Omental fat pad (tissue), 4 donors: ENCODE measurements around the gene PABPN1L. TPM values are rescaled to one million over a fixed set of nuclear protein-coding genes. Genes with fewer than 3 reads are reported as not detected.

ENCODE experiments used
- ATAC-seq: fragments of 150-250 bp; one replicate; pipeline ENCODE4 v1.9.1; 2016; ENCODE audit warnings: mild to moderate bottlenecking, moderate library complexity; ENCODE audit not compliant: low FRiP score
- DNase-seq: peaks from one replicate; pipeline ENCODE4 v3.0.0-alpha.2; 2019; ENCODE audit warnings: low spot score
- total RNA-seq, 4 donors: library from RNA; depleted of rRNA; stranded (reverse); fragments of >200 nt; gene quantifications; one replicate each; pipeline ENCODE4 v1.1.0, GENCODE V29; 2016
- TF ChIP-seq, protein P1 (sequence below), 3 donors: fragments of 450-650 bp; IDR thresholded peaks; one replicate each; pipeline ENCODE4 v1.5.1; 2016 to 2017; ENCODE audit warnings: antibody characterized with exemption in 3 of 3, mild to moderate bottlenecking in 3 of 3, moderate library complexity in 2 of 3

The PABPN1L gene
- total RNA-seq, 4 donors from 2014 or later: not detected

DNA sequence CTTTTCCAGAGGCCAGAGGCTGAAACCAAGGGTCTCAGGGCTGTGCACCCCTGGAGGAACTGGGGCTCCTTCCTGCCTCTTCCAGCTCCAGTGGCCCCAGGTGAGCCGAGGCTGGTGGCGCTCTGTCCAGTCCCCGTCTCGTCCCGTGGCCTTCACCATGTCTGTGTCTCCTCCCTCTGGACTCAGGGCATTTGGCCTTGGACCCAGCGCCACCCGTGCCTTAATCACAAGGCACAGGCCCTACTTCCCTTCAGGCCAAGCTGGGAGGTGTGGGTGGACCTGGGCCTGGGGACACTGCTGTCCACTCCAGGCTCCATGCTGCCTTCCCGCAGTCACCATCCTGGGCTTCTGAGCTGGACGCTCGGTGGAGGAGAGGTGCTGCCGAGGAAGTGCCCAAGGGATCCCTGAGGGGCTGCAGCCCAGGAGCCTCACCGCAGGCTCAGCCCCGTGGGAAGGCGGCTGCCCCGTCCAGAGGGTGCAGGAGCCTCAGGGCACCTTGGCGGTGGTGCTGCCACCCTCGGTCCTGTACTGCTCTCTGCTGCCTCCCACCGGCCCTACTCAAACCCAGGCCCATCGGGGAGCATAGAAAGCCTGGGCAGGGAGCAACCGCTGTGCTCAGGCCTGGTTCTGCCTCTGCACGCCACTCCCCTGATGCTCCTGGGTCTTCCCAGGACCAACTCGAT lies 45.2 kb downstream of the PABPN1L start:
- TF ChIP-seq, protein P1, sequence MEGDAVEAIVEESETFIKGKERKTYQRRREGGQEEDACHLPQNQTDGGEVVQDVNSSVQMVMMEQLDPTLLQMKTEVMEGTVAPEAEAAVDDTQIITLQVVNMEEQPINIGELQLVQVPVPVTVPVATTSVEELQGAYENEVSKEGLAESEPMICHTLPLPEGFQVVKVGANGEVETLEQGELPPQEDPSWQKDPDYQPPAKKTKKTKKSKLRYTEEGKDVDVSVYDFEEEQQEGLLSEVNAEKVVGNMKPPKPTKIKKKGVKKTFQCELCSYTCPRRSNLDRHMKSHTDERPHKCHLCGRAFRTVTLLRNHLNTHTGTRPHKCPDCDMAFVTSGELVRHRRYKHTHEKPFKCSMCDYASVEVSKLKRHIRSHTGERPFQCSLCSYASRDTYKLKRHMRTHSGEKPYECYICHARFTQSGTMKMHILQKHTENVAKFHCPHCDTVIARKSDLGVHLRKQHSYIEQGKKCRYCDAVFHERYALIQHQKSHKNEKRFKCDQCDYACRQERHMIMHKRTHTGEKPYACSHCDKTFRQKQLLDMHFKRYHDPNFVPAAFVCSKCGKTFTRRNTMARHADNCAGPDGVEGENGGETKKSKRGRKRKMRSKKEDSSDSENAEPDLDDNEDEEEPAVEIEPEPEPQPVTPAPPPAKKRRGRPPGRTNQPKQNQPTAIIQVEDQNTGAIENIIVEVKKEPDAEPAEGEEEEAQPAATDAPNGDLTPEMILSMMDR (IDR thresholded peaks at IDR 0.05): no peak
- no peak for DNase-seq
- no peak for ATAC-seq

DNA sequence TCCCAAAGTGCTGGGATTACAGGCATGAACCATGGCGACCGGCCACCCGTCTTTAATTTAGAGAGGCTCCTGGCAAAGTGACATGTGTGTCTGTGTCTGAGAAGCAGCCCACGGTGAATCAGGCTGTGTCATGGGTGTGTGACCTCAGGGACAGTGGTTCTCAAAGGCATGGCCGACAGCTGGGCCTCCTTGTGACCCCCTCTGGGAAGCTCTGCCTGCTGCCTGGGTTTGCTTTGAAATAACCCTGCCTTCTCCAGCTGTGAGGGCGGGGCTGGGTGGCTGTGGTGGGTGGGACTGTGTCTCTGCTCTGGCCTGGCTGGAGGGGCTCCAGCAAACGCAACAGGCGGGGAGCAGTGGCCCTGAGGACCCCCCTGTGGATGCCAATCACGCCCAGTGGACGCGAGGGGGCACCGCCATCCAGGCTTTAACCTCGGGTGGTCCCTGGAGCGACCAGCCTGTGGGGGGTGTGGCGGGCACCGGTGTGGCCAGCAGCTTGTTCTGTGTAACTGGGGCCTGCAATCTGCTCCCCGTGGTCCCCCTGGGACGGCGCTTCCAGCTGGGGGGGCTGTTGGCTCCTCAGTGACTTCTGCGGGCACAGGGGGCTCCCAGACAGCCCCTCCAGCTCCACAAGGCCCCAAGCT lies 46.0 kb downstream of the PABPN1L start:
- TF ChIP-seq, protein P1 (IDR thresholded peaks at IDR 0.05): no peak

GRCh38 chr16:88819126-88819525 lies 47.3 kb downstream of the PABPN1L start:
- DNase-seq (no peak), ATAC-seq (no peak)
- TF ChIP-seq, protein P1 (IDR thresholded peaks at IDR 0.05): no peak

More for the DNA sequence above, 46.0 kb downstream of the PABPN1L start:
- no peak for DNase-seq
- no peak for ATAC-seq

DNA sequence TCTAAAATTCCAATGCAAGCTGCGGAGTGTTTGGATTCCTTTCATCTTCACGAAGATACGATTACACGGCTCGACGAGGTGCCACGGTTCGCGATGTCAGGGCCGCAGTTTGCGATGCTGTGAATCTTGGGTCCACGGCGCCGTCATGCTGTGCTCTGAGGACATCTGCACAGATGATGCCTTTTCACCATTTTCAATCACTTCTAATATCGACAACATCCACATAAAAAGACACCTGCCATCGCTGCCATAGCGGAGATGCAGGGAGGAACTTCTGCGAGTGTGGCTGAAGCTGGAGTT lies 47.9 kb downstream of the PABPN1L start:
- DNase-seq (no peak), ATAC-seq (no peak)
- TF ChIP-seq, protein P1 (IDR thresholded peaks at IDR 0.05): no peak

DNA sequence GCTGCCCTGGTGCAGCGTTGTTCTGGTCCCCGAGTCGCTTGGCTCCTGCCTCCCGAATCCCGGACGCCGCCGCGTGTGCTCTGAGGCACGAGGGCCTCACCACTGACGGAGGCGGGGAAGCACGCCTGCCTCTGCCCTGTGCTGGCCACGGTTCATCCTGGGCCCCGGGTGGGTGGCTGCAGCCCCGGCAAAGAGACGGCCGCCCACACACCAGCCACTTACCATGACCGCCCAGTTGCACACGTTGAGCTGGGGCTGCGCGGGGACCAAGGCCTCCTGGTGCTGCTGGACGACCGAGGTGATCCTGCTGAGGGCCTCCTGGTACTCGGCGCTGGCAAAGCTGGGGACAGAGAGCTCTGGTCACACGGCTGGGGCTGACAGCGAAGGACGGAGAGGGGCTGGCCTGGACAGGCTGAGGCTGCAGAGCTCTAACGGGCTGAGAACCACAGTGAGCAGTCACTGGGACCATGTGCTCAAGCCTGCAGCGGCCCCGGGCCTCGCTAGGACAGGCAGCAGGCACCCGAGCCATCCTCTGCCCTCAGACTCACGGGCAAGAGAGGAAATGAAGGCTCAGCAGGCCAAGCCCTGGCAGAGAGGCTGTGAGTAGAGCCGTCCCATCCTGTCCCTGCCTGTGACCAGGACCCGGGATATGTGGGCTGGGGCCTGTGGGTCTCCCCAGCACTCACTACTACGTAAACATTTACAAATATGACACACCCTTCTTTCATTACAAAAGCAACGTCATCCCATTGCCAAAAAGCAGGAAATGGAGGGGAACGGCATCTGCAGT lies 48.5 kb downstream of the PABPN1L start:
- TF ChIP-seq, protein P1 (IDR thresholded peaks at IDR 0.05): no peak
- ATAC-seq (no peak), DNase-seq (no peak)

GRCh38 chr16:88816736-88817535 lies 49.5 kb downstream of the PABPN1L start:
- no peak for ATAC-seq
- no peak for DNase-seq
- TF ChIP-seq, protein P1 (IDR thresholded peaks at IDR 0.05): no peak
